Gastroesophageal sphincter (tissue), 3 donors: ENCODE results near the gene PAM.

Experiments
- POLR2A ChIP-seq, 2 donors: fragments of 450-650 bp; IDR thresholded peaks; one replicate each; pipeline ENCODE4 v1.6.1; 2017; ENCODE audit warnings: antibody characterized with exemption in 2 of 2, mild to moderate bottlenecking in 2 of 2, moderate library complexity in 1 of 2
- TF ChIP-seq, protein P1 (sequence below), 4 experiments: fragments of 200-600 bp in 2 of 4; fragments of 450-650 bp in 2 of 4; sonication (generic) in 1 of 4; IDR thresholded peaks; one replicate each; pipeline ENCODE4 v1.5.1; 2017 to 2019; ENCODE audit warnings: antibody characterized with exemption in 4 of 4, mild to moderate bottlenecking in 2 of 4, moderate library complexity in 2 of 4

DNA sequence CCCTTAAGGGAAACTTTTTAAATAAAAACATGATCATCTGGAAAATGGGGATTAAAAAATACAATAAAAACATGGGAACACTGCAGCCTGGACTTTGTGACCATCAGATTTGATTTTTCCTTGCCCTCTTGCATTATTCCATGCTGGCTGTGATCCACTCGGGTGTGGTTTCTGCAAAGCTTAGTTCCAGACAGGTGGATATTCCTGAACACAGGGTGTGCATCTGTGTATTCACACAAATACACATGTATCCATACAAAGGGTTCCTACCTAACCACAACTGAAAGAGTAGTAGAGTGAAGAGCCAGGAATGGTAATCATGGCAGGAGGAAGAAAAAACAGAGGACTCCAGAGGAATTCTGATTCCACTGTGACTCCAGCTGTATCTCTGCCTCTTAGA lies 178.2 kb downstream of the PAM start:
- TF ChIP-seq, protein P1, sequence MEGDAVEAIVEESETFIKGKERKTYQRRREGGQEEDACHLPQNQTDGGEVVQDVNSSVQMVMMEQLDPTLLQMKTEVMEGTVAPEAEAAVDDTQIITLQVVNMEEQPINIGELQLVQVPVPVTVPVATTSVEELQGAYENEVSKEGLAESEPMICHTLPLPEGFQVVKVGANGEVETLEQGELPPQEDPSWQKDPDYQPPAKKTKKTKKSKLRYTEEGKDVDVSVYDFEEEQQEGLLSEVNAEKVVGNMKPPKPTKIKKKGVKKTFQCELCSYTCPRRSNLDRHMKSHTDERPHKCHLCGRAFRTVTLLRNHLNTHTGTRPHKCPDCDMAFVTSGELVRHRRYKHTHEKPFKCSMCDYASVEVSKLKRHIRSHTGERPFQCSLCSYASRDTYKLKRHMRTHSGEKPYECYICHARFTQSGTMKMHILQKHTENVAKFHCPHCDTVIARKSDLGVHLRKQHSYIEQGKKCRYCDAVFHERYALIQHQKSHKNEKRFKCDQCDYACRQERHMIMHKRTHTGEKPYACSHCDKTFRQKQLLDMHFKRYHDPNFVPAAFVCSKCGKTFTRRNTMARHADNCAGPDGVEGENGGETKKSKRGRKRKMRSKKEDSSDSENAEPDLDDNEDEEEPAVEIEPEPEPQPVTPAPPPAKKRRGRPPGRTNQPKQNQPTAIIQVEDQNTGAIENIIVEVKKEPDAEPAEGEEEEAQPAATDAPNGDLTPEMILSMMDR (IDR thresholded peaks at IDR 0.05): no peak
- no peak for TF ChIP-seq POLR2A (IDR thresholded peaks at IDR 0.05)
